Upper lobe of left lung (tissue), 6 donors: Measurements from ENCODE around the gene GNAO1. TPM values are rescaled to one million over a fixed set of nuclear protein-coding genes. Genes with fewer than 3 reads are reported as not detected.

Source experiments
- ATAC-seq, 2 donors: fragments of 200-7000 bp; cut with Tn5 transposase; one replicate each; pipeline ENCODE4 v1.9.1; 2022; ENCODE audit warnings: mild to moderate bottlenecking in 2 of 2, moderate library complexity in 2 of 2; ENCODE audit not compliant: low FRiP score in 2 of 2
- DNase-seq, 2 donors: peaks; one replicate each; pipeline ENCODE4 v3.0.0-alpha.2; 2019 to 2020
- H3K27ac ChIP-seq, 4 donors: fragments of 200-600 bp; sonication (generic); one replicate each; pipeline ENCODE4 v1.5.1; 2016 to 2019
- H3K27me3 ChIP-seq, 4 donors: fragments of 200-600 bp; sonication (generic); one replicate each; pipeline ENCODE4 v1.5.1; 2017 to 2019
- H3K36me3 ChIP-seq, 4 donors: fragments of 200-600 bp; sonication (generic); one replicate each; pipeline ENCODE4 v1.5.1; 2016 to 2019
- H3K4me1 ChIP-seq, 4 donors: fragments of 200-600 bp; sonication (generic); one replicate each; pipeline ENCODE4 v1.5.1; 2018 to 2019
- H3K4me3 ChIP-seq, 4 donors: fragments of 200-600 bp; sonication (generic); one replicate each; pipeline ENCODE4 v1.5.1; 2017 to 2019; ENCODE audit warnings: mild to moderate bottlenecking in 2 of 4, moderate library complexity in 1 of 4
- H3K9me3 ChIP-seq, 4 donors: fragments of 200-600 bp; sonication (generic); one replicate each; pipeline ENCODE4 v1.5.1; 2018 to 2019
- CTCF ChIP-seq, 6 experiments: fragments of 450-650 bp in 4 of 6; fragments of 200-600 bp in 2 of 6; sonication (generic) in 2 of 6; IDR thresholded peaks; one replicate each; pipeline ENCODE4 v1.5.1; 2016 to 2019; ENCODE audit warnings: antibody characterized with exemption in 6 of 6
- EP300 ChIP-seq, 4 donors: sonication (generic); formaldehyde crosslinking; IDR thresholded peaks; one replicate each; pipeline ENCODE4 v1.5.1; 2017; ENCODE audit warnings: antibody characterized with exemption in 4 of 4, control low read depth in 2 of 4
- POLR2A ChIP-seq, 4 donors: fragments of 450-650 bp; IDR thresholded peaks; one replicate each; pipeline ENCODE4 v1.5.1; 2016 to 2017; ENCODE audit warnings: antibody characterized with exemption in 4 of 4, mild to moderate bottlenecking in 2 of 4
- POLR2AphosphoS5 ChIP-seq, 2 donors: sonication (generic); formaldehyde crosslinking; IDR thresholded peaks; one replicate each; pipeline ENCODE4 v1.5.1; 2017; ENCODE audit warnings: antibody characterized with exemption in 2 of 2
- WGBS, 2 donors: methylation state at CpG; one replicate each; pipeline ENCODE4 v1.1.5; 2017 to 2018; 5-methylcytosine and 5-hydroxymethylcytosine counted together
- total RNA-seq, 6 donors: library from RNA; depleted of rRNA in 4 of 6; stranded (reverse); fragments of >200 nt in 4 of 6; gene quantifications; one replicate each; pipeline versions ENCODE4 v1.1.0 to v1.2.1, GENCODE V29; 2016 to 2021
- donor health status: DM: no; HTN: no; CAD: no; lungs with moderate emphysema.
- donor health status: DM: no; HTN: yes; CAD: no; lungs with severe emphysema.

Gene GNAO1
- total RNA-seq, 6 donors from 2014 or later: 0.46 to 2.7 (median 0.79) TPM; not detected in 1

GRCh38 chr16:56368545-56368944, 177.3 kb downstream of the GNAO1 start:
- DNase-seq (no peak), ATAC-seq (no peak)
- no peak for TF ChIP-seq EP300 (IDR thresholded peaks at IDR 0.05)
- no peak for TF ChIP-seq CTCF (IDR thresholded peaks at IDR 0.05)
- TF ChIP-seq POLR2A (IDR thresholded peaks at IDR 0.05): no peak
- no peak for TF ChIP-seq POLR2AphosphoS5 (IDR thresholded peaks at IDR 0.05)
- 96 to 97% methylated on average over 2 of the region's 2 CpGs for WGBS, 2 donors
- no peaks in the 10 kb centered on the region for H3K27me3 ChIP-seq
- H3K9me3 ChIP-seq: no peaks in the 10 kb centered on the region
- peaks cover 0 to 12% (median 3%) of the 10 kb centered on the region in 4 donors for H3K4me1 ChIP-seq
- no peak overlapping the region for H3K4me3 ChIP-seq
- H3K27ac ChIP-seq: no peak overlapping the region
- peaks cover 8 to 67% (median 39%) of the 10 kb centered on the region in 4 donors for H3K36me3 ChIP-seq

- Histone ChIP-seq H3K36me3 (peaks cover 1 to 65% (median 35%) of the 10 kb centered on the region in 4 donors), H3K4me3 (no peak overlapping the region), H3K9me3 (no peaks in the 10 kb centered on the region), H3K4me1 (peaks cover 0 to 12% (median 3%) of the 10 kb centered on the region in 4 donors), H3K27ac (no peak overlapping the region), H3K27me3 (no peaks in the 10 kb centered on the region)
- TF ChIP-seq POLR2AphosphoS5 (IDR thresholded peaks at IDR 0.05) (no peak), EP300 (IDR thresholded peaks at IDR 0.05) (no peak), POLR2A (IDR thresholded peaks at IDR 0.05) (no peak), CTCF (IDR thresholded peaks at IDR 0.05) (no peak)
- no peak for ATAC-seq
- WGBS, 2 donors: 94 to 97% methylated on average over 5 of the region's 5 CpGs
- no peak for DNase-seq
Measured at GRCh38 chr16:56369202-56369601, 177.9 kb downstream of the GNAO1 start.

- Histone ChIP-seq H3K4me3 (no peak overlapping the region), H3K27me3 (no peaks in the 10 kb centered on the region), H3K4me1 (peaks cover 0 to 12% (median 3%) of the 10 kb centered on the region in 4 donors), H3K27ac (peak overlapping the region in 1 of 4 donors; percentile 17), H3K9me3 (no peaks in the 10 kb centered on the region), H3K36me3 (peaks cover 0 to 58% (median 27%) of the 10 kb centered on the region in 4 donors)
- no peak for DNase-seq
- TF ChIP-seq POLR2A (IDR thresholded peaks at IDR 0.05) (no peak), EP300 (IDR thresholded peaks at IDR 0.05) (no peak)
- no peak for ATAC-seq
- WGBS, 2 donors: 85 to 89% methylated on average over 2 of the region's 2 CpGs
Measured at GRCh38 chr16:56370185-56370874, 179.0 kb downstream of the GNAO1 start.

GRCh38 chr16:56370875-56371659, 179.8 kb downstream of the GNAO1 start:
- WGBS, 2 donors: 35 to 60% methylated on average over 5 to 6 of the region's 6 CpGs
- Histone ChIP-seq H3K4me3 (no peak overlapping the region), H3K27me3 (no peaks in the 10 kb centered on the region), H3K27ac (peak overlapping the region in 1 of 4 donors; percentile 17), H3K4me1 (peaks cover 0 to 12% (median 3%) of the 10 kb centered on the region in 4 donors), H3K9me3 (no peaks in the 10 kb centered on the region), H3K36me3 (peaks cover 0 to 53% (median 24%) of the 10 kb centered on the region in 4 donors)
- ATAC-seq: no peak
- no peak for TF ChIP-seq POLR2AphosphoS5 (IDR thresholded peaks at IDR 0.05)
- TF ChIP-seq EP300 (IDR thresholded peaks at IDR 0.05): no peak
- no peak for TF ChIP-seq CTCF (IDR thresholded peaks at IDR 0.05)
- TF ChIP-seq POLR2A (IDR thresholded peaks at IDR 0.05): no peak
- DNase-seq: no peak

GRCh38 chr16:56371660-56371937, 180.3 kb downstream of the GNAO1 start:
- no peak overlapping the region for H3K4me3 ChIP-seq
- H3K9me3 ChIP-seq: no peaks in the 10 kb centered on the region
- H3K4me1 ChIP-seq: peaks cover 0 to 12% (median 3%) of the 10 kb centered on the region in 4 donors
- TF ChIP-seq CTCF (IDR thresholded peaks at IDR 0.05): no peak
- TF ChIP-seq POLR2AphosphoS5 (IDR thresholded peaks at IDR 0.05): no peak
- no peak for TF ChIP-seq POLR2A (IDR thresholded peaks at IDR 0.05)
- TF ChIP-seq EP300 (IDR thresholded peaks at IDR 0.05): no peak
- no peaks in the 10 kb centered on the region for H3K27me3 ChIP-seq
- H3K36me3 ChIP-seq: peaks cover 0 to 50% (median 22%) of the 10 kb centered on the region in 4 donors
- DNase-seq: no peak
- ATAC-seq: no peak
- H3K27ac ChIP-seq: peak overlapping the region in 1 of 4 donors; percentile 17
- WGBS, 2 donors: 87 to 95% methylated on average over 1 of the region's 1 CpG
